A549 treated with RU486 at 1 μM for 4 hours (cell line): ENCODE data around the gene ZWINT. TPM values are rescaled to one million over a fixed set of nuclear protein-coding genes. Genes with fewer than 3 reads are reported as not detected.

ENCODE experiments used
- total RNA-seq: library from RNA; stranded (reverse); fragments of 200-300 nt; extraction: Qiagen RNA extraction; gene quantifications from 5 replicates; pipeline ENCODE4 v1.2.3, GENCODE V29; 2022; ENCODE audit warnings: low read depth

Gene ZWINT, protein sequence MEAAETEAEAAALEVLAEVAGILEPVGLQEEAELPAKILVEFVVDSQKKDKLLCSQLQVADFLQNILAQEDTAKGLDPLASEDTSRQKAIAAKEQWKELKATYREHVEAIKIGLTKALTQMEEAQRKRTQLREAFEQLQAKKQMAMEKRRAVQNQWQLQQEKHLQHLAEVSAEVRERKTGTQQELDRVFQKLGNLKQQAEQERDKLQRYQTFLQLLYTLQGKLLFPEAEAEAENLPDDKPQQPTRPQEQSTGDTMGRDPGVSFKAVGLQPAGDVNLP
- 82.6 to 106 TPM (median 88.6 TPM) in 5 replicates for total RNA-seq

GRCh38 chr10:56360967-56361612 lies at the start of gene ZWINT:
TSS of gene ZWINT (minus strand) at chr10:56361259. CDS start at chr10:56361236, 23 bp downstream.

